Tibial nerve (tissue), 4 donors: ENCODE data around the gene PTGDR2. TPM values are rescaled to one million over a fixed set of nuclear protein-coding genes. Genes with fewer than 3 reads are reported as not detected.

ENCODE experiments used
- DNase-seq, 2 donors: peaks; one replicate each; pipeline ENCODE4 v3.0.0-alpha.2; 2019; ENCODE audit warnings: low spot score in 2 of 2
- H3K27ac ChIP-seq, 4 donors: fragments of 200-600 bp; sonication (generic) in 3 of 4; one replicate each; pipeline ENCODE4 v1.5.1; 2017 to 2019; ENCODE audit warnings: mild to moderate bottlenecking in 1 of 4
- H3K27me3 ChIP-seq, 2 donors: fragments of 200-600 bp; sonication (generic) in 1 of 2; one replicate each; pipeline versions ENCODE4 v1.5.1 to v1.6.0; 2017 to 2019
- H3K36me3 ChIP-seq, 3 donors: fragments of 200-600 bp; sonication (generic); one replicate each; pipeline ENCODE4 v1.5.1; 2018 to 2019
- H3K4me1 ChIP-seq, 4 donors: fragments of 200-600 bp; sonication (generic) in 3 of 4; one replicate each; pipeline ENCODE4 v1.5.1; 2017 to 2019
- H3K4me3 ChIP-seq, 4 donors: fragments of 200-600 bp; sonication (generic) in 3 of 4; one replicate each; pipeline ENCODE4 v1.5.1; 2017 to 2019; ENCODE audit warnings: mild to moderate bottlenecking in 1 of 4, moderate library complexity in 1 of 4
- H3K9me3 ChIP-seq, 4 donors: fragments of 200-600 bp; sonication (generic) in 3 of 4; one replicate each; pipeline ENCODE4 v1.5.1; 2017 to 2019
- CTCF ChIP-seq, 5 experiments: fragments of 200-600 bp in 3 of 5; fragments of 450-650 bp in 2 of 5; sonication (generic) in 3 of 5; IDR thresholded peaks; one replicate each; pipeline ENCODE4 v1.5.1; 2016 to 2019; ENCODE audit warnings: antibody characterized with exemption in 5 of 5, mild to moderate bottlenecking in 3 of 5, moderate library complexity in 2 of 5
- EP300 ChIP-seq, 2 donors: sonication (generic); formaldehyde crosslinking; IDR thresholded peaks; one replicate each; pipeline ENCODE4 v1.6.1; 2017; ENCODE audit warnings: antibody characterized with exemption in 2 of 2, mild to moderate bottlenecking in 1 of 2
- POLR2A ChIP-seq, 2 donors: fragments of 450-650 bp; IDR thresholded peaks; one replicate each; pipeline ENCODE4 v1.6.1; 2017; ENCODE audit warnings: antibody characterized with exemption in 2 of 2, mild to moderate bottlenecking in 2 of 2, moderate library complexity in 2 of 2
- WGBS, 2 donors: methylation state at CpG; one replicate each; pipeline ENCODE4 v1.1.5; 2018; 5-methylcytosine and 5-hydroxymethylcytosine counted together
- total RNA-seq, 4 donors: library from RNA; depleted of rRNA; stranded (reverse); fragments of >200 nt; gene quantifications; one replicate each; pipeline ENCODE4 v1.1.0, GENCODE V29; 2016

The PTGDR2 gene
- total RNA-seq, 4 donors from 2014 or later = 0.20 to 2.4 (median 0.46) TPM

DNA sequence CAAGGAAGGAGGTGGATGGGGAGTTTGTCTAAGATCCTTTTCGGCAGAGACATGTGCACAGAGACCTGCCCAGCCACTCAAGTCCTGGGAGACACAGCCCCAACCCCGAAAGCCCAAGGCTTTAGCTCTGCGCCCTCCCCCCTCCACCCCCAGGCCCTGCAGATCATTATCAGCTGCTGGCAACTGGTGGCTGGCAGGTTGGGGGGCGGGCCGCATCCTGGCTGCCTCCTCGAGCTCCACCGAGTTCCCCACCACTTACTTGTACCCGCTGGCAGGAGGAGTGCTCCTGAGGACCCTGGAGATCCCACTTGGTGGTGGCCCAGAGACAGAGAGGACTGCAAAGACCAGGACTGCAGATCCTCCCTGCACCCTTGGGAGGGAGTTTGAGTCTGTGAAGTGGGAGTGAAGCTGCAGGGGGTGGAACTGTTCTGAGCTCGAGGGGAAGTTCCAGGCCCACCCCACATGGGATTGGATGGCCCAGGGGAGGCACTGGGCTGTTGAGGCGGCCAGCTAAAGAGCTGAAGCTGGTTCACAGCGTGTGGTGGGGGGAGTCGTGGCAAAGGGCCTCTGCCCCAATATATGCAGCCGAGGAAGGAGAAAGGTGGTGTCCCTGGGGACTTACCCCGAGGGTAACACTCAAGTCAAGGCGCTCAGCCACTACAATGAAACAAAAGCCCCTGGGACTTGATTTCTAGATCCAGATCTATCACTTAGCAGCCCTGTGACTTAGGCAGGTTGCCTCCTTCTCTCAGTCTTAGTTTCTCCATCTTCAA lies 33.7 kb downstream of the PTGDR2 start:
- no peaks in the 10 kb centered on the region for H3K36me3 ChIP-seq
- H3K4me1 ChIP-seq = no peaks in the 10 kb centered on the region
- no peak overlapping the region for H3K27ac ChIP-seq
- TF ChIP-seq CTCF (IDR thresholded peaks at IDR 0.05) (no peak), POLR2A (IDR thresholded peaks at IDR 0.05) (no peak), EP300 (IDR thresholded peaks at IDR 0.05) (no peak)
- no peak overlapping the region for H3K4me3 ChIP-seq
- DNase-seq = no peak
- no peaks in the 10 kb centered on the region for H3K27me3 ChIP-seq
- 60 to 69% methylated on average over 14 of the region's 15 CpGs for WGBS, 2 donors
- H3K9me3 ChIP-seq = peaks cover 0 to 10% (median 2%) of the 10 kb centered on the region in 4 donors

GRCh38 chr11:60818057-60818456 lies 37.7 kb downstream of the PTGDR2 start:
- Histone ChIP-seq H3K9me3 (peaks cover 0 to 18% (median 6%) of the 10 kb centered on the region in 4 donors), H3K27me3 (no peaks in the 10 kb centered on the region), H3K36me3 (no peaks in the 10 kb centered on the region), H3K4me3 (no peak overlapping the region), H3K4me1 (no peaks in the 10 kb centered on the region), H3K27ac (no peak overlapping the region)
- no peak for DNase-seq
- TF ChIP-seq EP300 (IDR thresholded peaks at IDR 0.05) = no peak
- TF ChIP-seq POLR2A (IDR thresholded peaks at IDR 0.05) = no peak
- TF ChIP-seq CTCF (IDR thresholded peaks at IDR 0.05) = no peak
- 77 to 81% methylated on average over 4 of the region's 4 CpGs for whole genome bisulfite sequencing, 2 donors

- DNase-seq = no peak
These were observed 39.1 kb downstream of the PTGDR2 start for GRCh38 chr11:60816590-60817157.

GRCh38 chr11:60814112-60814511 lies 41.6 kb downstream of the PTGDR2 start:
- Histone ChIP-seq H3K27me3 (no peaks in the 10 kb centered on the region), H3K27ac (no peak overlapping the region), H3K36me3 (no peaks in the 10 kb centered on the region), H3K4me3 (no peak overlapping the region), H3K4me1 (no peaks in the 10 kb centered on the region), H3K9me3 (peaks cover 0 to 18% (median 6%) of the 10 kb centered on the region in 4 donors)
- 85 to 92% methylated on average over 2 of the region's 2 CpGs for whole genome bisulfite sequencing, 2 donors
- TF ChIP-seq POLR2A (IDR thresholded peaks at IDR 0.05) (no peak), EP300 (IDR thresholded peaks at IDR 0.05) (no peak)
- no peak for DNase-seq

More at GRCh38 chr11:60816590-60817157, 39.1 kb downstream of the PTGDR2 start:
- no peak overlapping the region for H3K4me3 ChIP-seq
- peaks cover 0 to 18% (median 6%) of the 10 kb centered on the region in 4 donors for H3K9me3 ChIP-seq
- TF ChIP-seq POLR2A (IDR thresholded peaks at IDR 0.05) (no peak), CTCF (IDR thresholded peaks at IDR 0.05) (no peak), EP300 (IDR thresholded peaks at IDR 0.05) (no peak)
- 90 to 94% methylated on average over 2 of the region's 2 CpGs for WGBS, 2 donors
- H3K27me3 ChIP-seq = no peaks in the 10 kb centered on the region
- no peaks in the 10 kb centered on the region for H3K4me1 ChIP-seq
- H3K27ac ChIP-seq = no peak overlapping the region
- H3K36me3 ChIP-seq = no peaks in the 10 kb centered on the region

DNA sequence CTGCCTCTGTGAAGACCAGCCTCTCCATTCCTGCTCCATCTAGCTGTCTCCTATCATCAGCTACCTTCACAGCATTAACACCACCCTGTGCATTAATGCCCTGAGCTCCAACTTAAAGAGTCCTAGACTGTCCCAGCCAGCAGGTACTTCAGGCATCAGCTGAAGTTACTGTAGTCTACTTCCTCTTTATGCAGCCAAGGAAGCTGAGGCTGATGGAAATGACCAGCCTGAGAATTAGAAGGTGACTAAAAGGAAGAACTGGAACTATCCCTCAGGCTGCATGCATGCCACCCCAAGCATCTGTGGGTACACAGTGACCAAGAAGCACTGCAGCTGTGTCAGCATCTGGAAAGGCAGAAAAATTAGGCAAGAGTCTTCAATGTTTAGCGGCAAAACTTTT lies 42.4 kb downstream of the PTGDR2 start:
- H3K27me3 ChIP-seq = no peaks in the 10 kb centered on the region
- no peak for DNase-seq
- peaks cover 0 to 18% (median 6%) of the 10 kb centered on the region in 4 donors for H3K9me3 ChIP-seq
- no peak for TF ChIP-seq EP300 (IDR thresholded peaks at IDR 0.05)
- H3K36me3 ChIP-seq = no peaks in the 10 kb centered on the region
- H3K27ac ChIP-seq = no peak overlapping the region
- no peaks in the 10 kb centered on the region for H3K4me1 ChIP-seq
- H3K4me3 ChIP-seq = no peak overlapping the region
- 89 to 93% methylated on average over 1 of the region's 1 CpG for WGBS, 2 donors

GRCh38 chr11:60810569-60810968 lies 45.2 kb downstream of the PTGDR2 start:
- no peaks in the 10 kb centered on the region for H3K4me1 ChIP-seq
- H3K36me3 ChIP-seq = no peaks in the 10 kb centered on the region
- H3K27me3 ChIP-seq = no peaks in the 10 kb centered on the region
- no peak overlapping the region for H3K4me3 ChIP-seq
- H3K27ac ChIP-seq = no peak overlapping the region
- TF ChIP-seq CTCF (IDR thresholded peaks at IDR 0.05) = no peak
- no peak for TF ChIP-seq EP300 (IDR thresholded peaks at IDR 0.05)
- no peak for TF ChIP-seq POLR2A (IDR thresholded peaks at IDR 0.05)
- H3K9me3 ChIP-seq = no peaks in the 10 kb centered on the region
- 42 to 55% methylated on average over 8 of the region's 8 CpGs for WGBS, 2 donors
- no peak for DNase-seq
